Fibroblast of skin of left quadriceps (primary cell): ENCODE data around the gene PCSK4.

ENCODE experiments used
- DNase-seq, 2 experiments: peaks; one replicate each; pipeline ENCODE4 v3.0.0-alpha.2; 2013; ENCODE audit warnings: low read depth in 2 of 2

PCSK4 gene

DNA sequence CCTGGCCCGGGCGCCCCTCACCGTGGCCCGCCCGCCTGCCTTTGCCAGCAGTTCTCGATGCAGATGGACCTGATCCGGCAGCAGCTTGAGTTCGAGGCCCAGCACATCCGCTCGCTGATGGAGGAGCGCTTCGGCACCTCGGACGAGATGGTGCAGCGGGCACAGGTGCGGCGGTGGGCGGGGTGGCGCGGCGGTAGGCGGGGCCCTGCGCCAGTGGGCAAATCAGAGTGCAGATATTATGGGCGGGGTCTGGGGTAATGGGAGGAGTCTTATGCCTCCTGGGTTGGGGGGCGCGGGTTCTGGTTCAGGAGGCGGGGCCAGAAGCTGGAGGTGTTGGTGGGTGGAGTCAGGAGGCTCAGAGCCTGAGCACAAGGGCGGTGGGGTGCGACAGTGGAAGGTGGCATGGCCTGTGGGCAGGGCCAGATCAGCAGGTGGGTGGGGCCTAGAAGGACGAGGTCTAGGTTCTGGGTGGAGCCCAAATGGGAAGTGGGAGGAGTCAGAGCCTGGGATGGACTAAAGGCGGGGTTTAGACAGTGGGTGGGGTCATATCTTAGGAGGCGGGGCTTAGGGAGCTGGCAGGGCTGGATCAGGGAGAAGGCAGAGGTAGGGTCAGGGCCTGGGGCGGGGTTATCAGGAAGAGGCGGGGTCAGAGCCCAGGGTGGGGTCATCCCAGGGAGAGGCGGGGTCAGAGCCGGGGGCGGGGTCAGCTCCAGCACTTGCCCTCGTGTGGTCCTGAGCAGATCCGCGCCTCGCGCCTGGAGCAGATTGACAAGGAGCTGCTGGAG lies 34.6 kb downstream of the PCSK4 start:
- DNase-seq: no peak

DNA sequence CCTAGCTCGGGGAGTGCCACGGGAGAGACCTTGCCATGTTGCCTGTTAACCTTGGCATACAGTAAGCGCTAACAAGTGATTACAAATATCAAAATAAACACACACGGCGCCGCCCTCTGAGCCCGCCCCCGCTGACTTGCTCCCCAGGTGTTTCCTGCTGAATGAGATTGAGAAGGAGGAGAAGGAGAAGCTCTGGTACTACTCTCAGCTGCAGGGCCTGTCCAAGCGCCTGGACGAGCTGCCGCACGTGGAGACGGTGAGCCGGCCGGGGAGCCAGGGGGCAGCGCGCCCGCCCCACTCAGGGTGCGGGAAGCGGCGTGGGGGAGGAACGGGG lies 35.2 kb downstream of the PCSK4 start:
- no peak for DNase-seq

DNA sequence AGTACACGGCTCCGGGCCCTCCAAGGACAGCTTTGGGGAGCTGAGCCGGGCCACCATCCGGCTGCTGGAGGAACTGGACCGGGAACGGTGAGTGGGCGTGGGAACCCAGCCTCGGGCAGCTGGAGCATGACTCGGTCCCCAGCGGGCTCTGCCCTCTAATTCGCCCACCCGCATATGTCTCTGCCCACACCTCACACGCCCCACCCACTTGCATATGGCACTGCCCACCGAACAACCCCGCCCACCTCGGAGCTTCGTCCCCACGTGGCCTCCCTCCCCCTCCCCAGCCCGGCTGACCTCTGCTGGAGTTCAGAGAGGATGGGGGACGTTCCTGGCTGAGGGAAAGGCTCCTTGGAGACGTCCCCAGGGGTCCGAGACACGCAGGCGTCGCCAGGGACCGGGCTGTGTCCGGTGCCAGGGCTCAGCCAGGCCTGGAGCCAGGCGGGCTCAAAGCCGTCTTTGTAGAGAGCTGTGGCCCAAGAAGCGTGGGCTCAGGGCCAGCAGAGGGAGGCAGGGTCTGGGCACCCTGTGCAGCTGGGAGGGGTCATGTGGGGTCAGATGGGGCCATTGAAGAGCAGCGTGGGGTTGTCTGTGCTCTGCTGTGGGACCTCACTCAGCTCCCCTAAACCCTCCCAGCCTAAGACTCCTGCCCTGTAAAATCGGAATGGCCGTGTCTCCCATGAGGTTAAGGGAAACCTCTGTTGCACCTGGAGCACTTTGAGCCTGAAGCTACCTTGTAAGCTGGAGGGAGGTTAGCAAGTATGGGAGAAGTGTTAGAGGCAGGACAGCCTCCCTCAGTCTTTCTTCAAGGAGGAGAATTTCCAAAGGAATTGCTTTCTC lies 36.4 kb downstream of the PCSK4 start:
- no peak for DNase-seq

DNA sequence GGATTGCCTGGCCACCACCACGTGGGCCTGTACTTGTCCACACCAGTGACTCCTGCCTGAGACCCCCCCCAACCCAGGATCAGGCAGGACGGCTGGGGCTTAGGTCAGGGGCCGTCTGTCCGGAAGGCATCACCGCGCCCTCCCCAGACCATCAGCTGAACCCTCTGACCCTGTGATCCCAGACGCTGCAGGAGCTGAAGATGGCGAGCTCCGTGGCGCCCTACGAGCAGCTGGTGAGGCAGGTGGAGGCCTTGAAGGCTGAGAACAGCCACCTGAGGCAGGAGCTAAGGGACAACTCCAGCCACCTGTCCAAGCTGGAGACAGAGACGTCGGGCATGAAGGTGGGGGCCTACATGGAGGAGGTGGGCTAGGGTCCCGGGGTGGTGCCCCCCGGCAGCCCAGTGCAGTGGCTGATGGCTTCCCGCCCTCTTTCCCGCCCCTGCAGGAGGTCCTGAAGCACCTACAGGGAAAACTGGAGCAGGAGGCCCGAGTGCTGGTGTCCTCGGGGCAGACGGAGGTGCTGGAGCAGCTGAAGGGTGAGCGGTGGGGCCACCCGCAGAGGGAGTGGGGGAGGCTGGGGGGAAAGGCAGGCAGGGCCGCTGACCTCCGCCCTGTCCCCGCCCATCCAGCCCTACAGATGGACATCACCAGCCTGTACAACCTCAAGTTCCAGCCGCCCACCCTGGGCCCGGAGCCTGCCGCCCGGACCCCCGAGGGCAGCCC lies 37.2 kb downstream of the PCSK4 start:
- DNase-seq: no peak

DNA sequence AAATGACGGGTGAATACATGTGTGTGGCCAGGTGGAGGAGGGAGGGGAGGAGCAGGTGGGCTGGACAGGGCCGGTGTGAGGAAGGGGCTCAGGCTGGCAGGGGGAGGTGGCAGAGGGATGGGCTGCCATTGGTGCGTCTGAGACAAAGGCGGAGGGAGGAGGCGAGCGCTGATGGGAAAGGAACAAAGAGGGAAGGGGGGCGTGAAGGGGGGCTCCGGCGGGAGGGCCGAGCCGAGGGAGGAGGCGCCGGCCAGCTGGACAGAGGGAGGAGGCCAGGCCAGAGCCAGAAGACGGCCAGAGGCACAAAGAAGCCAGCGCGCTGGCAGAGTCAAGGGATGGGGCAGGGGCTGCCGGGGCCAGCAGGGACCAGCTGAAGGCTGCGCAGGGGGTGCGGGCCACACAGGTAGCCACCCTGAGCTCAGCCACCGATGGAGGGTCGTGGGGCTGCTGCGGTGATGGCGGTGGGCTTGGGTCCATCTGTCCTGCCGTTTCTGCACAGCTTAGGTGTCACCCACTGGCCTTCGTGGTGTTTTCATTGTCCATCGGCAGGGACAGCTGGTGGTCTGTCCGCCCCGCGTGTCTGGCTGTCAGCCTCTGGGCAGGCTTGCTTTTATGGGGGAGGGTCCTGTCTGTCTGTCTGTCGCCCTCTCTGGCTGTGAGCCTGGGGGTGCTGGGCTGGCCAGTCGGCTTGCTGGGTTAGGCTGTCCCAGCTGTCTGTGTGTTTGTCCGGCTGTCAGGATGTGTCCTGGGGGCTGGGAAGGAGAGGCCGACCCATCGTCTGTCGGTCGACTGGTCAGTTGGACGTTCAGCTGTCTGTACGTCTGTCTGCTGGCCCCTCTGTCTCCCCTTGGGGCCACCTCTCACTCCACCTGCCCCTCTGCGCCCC lies 38.0 kb downstream of the PCSK4 start:
- no peak for DNase-seq

DNA sequence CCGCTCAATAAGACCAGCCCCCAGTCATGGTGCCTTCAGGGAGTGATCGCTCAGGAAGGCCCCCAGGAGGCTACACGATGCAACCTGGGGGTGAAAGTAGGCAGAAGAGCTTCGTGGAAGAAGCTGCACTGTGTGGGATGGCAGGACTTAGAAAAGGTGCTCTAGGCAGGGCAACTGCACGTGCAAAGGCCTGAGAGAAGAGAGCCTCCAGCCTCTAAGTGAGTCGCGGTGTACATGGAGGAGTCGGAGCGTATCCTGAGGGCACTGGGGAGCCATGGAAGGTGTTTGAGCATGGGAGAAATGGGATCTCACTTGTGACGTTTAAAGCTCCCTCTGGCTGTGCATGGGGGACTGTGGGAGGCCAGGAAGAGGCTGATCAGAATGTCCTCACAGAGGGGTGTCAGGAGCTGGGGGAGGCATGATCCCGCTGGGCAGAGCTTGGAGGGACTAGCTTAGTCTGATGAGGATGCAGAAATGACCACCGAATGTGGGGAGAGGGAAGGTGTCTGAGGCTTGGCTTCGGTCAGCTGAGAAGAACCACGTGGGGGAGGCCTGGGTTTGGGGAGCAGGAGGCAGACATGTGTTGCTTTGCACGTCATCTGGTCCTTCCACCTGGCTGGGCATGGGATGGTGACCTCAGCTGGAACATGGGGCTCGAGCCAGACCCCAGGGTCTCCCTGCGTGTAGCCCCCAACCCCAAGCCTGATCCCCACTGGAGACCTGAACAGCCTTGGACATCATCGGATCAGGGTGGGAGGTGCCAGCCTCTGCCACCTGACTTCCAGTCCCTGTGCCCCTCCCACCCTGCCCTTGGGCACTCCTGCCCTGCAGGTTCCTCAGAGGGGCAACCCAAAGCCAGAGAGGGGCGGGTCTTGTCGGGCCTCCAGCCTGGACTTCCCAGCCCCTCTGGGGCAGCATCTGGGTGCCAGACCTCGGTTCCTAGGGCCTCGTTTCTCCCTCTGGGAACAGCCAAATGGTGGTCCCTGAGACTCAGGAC lies 39.1 kb downstream of the PCSK4 start:
- no peak for DNase-seq

DNA sequence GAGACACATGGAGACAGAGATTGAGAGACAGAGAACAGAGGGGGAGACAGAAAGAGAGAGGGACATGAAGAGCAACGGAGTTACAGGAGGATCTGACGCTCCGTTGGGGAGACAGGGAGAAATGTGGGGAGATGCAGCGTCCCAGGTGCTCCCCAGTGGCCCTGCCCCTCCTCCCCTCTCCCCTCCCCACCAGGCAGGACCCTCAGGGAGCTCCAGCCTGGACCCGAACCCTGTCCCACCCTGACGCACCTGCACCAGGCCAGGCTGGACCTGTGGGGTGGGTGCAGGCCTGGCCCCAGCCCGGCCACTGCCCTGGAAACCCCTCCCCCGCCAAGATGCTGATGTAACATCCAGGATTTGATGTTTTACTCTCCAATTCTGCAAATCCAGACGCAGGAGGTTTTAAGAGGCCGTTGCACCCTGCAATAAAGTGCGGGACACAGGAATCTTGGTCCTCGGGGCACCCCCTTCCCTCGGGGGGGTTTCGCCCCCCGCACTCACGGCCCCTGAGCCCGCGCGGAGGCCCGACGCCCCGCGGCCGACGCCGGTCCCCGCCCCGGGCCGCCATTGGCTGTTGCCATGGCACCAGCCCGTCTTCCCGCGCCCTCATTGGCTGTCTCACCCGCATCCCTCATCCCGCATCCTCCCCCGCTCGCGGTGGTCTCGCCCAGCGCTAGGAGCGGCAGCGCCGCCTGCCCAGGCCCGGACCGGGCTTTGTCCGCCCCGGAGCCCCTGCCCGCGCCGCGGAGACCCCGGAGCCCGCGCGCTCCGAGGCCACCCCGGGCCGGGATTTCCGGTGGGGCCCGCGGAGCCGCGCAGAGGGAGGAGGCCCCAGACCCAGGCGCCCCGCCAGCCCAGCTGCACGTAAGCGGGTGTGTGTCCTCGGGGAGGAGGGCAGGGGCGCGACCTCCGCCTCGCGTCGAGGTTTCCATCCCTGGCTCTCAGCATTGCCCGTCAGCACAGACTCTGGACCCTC lies 40.4 kb downstream of the PCSK4 start, which contains the start of gene APC2:
Gene APC2, plus strand, starts transcription at position 655 of the 976 bp plus-strand sequence. CDS start 2,881 bp downstream, outside the sequence.
- peak; percentile 24 to 36 for DNase-seq

DNA sequence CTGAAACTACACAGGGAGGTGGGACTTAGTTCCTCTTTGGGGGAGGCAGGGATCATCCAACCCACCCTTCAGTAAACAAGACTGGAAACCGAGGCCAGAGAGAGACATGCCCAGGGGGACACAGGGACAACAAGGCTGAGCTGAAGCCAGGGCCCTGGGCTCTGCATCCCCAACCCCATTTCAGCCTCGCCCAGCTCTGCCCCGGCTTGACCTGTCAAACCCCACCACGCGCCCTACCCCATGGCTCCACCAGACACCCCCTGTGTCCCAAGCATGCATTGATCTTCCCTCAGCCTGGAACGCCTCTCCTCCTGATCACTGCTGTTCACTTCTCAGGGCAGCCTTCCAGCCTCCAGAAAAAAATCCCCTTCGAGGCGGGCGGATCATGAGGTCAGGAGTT lies 42.2 kb downstream of the PCSK4 start:
- DNase-seq: no peak

DNA sequence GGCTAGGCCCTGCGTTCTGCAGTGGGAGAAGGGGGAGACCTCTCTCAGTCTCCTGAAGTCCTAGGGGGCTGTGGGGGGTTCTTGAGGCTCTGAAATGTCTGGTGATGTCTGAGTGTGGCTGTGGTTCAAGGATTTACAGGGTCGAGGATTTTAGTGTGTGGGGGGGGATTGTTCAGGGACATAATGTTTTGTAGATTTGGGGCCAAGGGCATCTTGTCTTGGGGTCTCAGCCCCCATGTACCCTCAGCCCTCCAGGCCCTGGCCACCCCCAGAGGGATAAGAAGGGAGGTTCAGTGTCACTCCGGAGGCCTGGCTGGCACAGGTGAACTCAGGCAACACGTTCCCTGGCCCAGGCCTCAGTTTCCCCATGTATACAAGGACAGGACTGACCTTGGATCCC lies 42.6 kb downstream of the PCSK4 start:
- no peak for DNase-seq

DNA sequence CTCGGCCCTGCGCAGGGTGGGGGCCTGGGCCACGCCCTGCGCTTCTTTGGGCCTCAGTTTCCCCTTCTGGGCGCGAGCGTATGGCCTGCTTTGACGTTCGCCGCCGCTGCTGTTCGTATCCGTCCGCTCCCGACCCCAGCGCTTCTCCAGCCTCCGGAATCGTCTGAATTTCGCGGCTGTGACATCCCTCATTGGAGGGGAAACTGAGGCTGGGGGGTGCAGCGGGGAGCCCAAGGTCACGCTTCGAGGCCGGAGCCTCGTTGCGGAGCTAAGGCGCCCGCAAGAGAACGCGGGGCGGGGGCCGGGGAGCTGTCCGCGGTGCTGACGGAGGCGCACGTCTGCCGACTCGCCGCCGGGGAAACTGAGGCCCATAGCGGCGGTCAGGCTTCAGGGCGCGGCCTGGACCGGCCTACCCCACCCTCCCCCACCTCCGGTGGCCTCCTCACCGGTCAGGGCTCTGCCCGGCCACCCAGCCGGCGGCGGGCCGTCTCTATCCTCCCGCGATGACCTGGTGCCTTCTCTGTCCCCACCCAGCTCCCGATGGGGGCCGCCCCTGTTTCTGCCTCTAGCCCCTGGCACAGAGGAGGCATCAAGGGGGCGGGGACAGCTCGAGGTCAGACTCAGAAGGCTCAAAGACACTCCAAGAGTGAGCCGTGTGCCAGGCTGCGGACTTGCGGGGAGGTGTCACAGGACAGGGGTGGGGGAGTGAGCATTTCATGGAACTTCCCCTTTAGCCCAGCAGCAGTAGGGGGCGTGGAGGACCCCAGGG lies 43.3 kb downstream of the PCSK4 start:
- DNase-seq: no peak

DNA sequence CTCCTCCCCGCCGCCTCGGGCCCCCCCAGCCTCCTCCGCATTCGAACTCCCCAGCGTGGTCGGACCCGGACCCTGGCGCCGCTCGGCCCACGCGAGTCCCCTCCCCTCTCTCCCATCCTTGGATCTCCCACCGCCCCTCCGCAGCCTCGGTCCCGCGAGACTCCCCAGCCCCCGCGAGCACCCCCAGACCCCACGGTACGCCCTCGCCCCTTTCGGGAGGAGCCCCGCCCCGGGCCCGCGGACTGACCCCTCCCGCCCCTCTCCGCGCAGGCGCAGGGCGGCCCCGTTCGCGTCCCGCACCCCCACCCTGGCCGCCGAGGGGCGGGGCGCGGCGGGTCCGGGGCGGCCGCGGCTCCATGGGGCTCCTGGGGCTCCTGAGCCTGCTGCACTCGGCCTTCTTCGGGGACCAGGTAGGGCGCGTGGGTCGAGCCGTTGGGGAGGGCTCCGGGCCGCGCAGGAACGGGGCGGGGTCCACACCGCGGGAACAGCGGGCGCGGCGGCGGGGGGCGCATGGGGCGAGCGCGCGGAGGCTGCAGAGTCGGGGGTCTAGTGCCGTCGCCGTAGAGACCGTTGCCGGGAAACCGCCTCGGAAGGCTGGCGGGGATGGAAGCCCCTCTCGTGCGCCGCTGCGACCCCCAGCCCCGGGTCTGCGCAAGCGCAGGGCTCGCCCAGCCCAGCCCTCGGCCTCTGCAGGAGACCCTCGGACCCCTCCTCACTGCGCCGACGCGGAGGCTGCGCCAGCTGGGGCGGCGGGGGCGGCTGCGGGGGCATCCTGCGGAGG lies 44.0 kb downstream of the PCSK4 start:
- DNase-seq: no peak

DNA sequence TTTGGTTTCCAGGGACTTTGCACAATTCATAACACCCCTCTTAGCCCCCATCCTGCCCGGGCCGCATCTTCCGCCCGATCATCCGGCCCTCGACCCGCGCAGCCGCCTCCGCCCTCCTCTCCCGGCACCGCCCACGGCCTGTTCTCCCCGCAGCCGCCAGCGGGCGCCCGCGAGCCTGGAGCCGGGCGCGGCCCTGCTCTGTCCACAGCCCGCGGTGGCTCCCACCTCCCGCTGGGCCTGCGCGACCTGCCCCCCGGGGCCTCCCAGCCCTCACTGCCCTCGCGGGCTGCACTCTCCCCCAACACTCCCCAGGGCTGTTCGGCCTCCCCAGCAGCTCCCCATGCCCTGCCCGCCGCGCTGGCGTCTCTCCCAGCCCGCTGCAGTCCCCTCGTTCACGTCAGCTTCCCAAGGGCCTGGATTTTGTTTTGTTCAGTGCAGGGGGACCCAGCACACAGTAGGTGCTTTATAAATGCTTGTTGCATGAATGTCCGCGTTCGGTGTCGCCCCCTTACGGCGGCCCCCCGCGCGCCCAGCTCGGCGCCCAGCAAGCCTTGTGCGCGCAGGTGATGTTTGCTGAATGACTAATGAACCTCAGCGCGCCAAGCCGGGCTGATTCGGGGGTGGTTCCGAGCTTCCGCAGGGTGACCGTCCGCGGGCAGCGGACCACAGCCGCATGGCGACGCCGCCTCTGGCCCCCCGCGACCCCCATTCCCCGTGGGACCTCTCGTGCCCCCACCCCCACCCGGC lies 44.8 kb downstream of the PCSK4 start:
- no peak for DNase-seq

DNA sequence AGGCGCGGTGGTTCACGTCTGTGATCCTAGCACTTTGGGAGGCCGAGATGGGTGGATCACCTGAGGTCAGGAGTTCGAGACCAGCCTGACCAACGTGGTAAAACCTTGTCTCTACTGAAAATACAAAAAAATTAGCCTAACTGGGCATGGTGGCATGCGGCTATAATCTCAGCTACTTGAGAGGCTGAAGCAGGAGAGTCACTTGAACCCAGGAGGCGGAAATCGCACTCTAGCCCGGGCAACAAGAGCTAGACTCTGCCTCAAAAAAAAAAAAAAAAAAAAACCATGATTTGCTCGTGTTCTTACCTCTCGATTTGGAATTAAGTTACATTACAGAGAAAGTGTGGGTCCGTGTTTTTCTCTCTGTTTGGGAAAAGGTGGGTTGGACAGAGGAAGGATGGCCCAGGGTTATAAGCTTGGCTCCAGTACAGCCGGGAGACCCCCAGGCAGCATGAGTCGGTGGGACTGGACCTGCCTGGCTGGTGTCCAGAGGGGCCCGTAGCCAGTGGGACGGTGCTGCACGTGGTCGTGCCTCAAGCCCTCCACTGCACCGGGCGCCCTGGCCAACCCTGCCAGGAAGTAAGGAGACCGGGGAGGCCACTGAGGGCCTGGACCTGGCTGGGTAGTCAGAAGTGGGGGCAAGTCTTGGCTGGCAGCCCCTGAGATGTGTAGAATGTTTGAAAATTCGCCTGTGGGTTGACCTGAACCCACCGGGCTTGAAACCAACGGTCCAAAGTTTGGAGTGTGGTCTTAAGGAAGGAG lies 48.3 kb downstream of the PCSK4 start:
- no peak for DNase-seq

DNA sequence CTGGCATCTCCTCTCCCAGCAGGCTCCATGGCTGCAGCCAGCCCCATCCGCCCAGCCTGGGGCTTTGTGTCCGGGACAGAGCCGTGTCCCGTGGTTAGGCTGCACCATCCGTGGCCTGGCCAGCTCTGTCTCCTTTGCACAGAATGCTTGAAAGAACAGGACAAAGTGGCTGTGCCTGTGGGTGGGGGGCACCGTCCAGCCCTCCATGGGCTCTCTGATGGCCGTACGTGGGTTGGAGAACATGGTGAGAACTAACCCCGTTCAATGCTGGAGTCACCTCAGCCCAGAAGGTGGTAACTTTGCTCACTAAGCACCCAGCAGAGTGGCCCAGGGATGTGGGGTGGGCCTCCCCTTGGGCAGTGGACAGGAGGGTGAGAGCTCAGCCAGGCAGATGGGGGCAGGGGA lies 49.1 kb downstream of the PCSK4 start:
- no peak for DNase-seq

DNA sequence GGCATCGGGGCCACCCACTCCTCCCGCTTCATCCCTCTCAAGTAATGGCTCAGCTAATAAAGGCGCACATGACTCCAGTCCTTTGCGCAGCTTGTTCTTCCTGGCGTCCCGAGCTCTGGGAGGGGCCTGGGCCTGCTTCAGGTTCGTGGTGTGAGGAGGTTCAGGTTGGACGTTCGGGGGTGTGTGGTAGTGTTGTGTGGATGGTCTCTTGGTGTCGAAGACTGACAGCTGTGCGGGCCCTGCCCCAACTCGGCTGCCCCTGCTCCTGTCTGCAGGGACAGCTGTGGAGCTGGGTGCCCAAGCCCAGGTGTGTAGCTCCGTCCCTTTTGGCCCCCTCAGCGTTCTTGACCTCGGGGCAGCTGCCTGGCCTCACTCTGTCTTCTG lies 49.7 kb downstream of the PCSK4 start:
- no peak for DNase-seq
